ENCODE measurements around the gene CER1. TPM values are rescaled to one million over a fixed set of nuclear protein-coding genes. Genes with fewer than 3 reads are reported as not detected.
A peak's percentile ranks its signal among the peaks of the same experiment; 100 is the strongest.

The CER1 gene
- total RNA-seq, 1 experiment from 2014 or later, result not detected

GRCh38 chr9:14702200-14702720 lies 20.3 kb downstream of the CER1 start:
- Histone ChIP-seq H3K79me2 (ENCODE audit: low read length) (no peaks in the 10 kb centered on the region), H2AFZ (ENCODE audit: low read length) (no peak overlapping the region), H3K27me3 (ENCODE audit: low read length) (no peaks in the 10 kb centered on the region), H3F3A (ENCODE audit: low read length, unreplicated experiment) (no peaks in the 10 kb centered on the region), H3K4me1 (ENCODE audit: insufficient read depth, low read length) (no peaks in the 10 kb centered on the region), H3K9ac (ENCODE audit: low read length) (no peak overlapping the region), H3K27ac (ENCODE audit: low read length) (no peak overlapping the region), H3K4me2 (ENCODE audit: low read length) (no peak overlapping the region), H3K9me3 (ENCODE audit: low read length) (0 out of 2 replicates have a peak, but pooled peaks cover 4% of the 10 kb centered on the region), H3K9me2 (replicated peaks; ENCODE audit: low read length) (no peaks in the 10 kb centered on the region), H3K4me3 (ENCODE audit: low read length) (no peak overlapping the region), H3K36me3 (ENCODE audit: low read depth, low read length) (no peaks in the 10 kb centered on the region), H4K20me1 (ENCODE audit: low read length) (no peaks in the 10 kb centered on the region)
- 0 out of 2 replicates have a peak, but pooled peaks have one; percentile 15 for ATAC-seq
- TF ChIP-seq EZH2 (IDR thresholded peaks at IDR 0.05; ENCODE audit: low read length, unreplicated experiment) (no peak), CTCF (conservative IDR thresholded peaks at IDR 0.05; ENCODE audit: low read depth, low read length) (no peak), EZH2phosphoT487 (IDR thresholded peaks at IDR 0.05; ENCODE audit: borderline replicate concordance, low read length) (no peak)
- BruUV-seq (replicated peaks), result no TSS peak
- intact Hi-C loops (cut with micrococcal nuclease), result no loop called here
- ChIA-PET POLR2A (ENCODE audit: unreplicated experiment) (no interaction called here), CTCF (no interaction called here)
- DNase-seq, result no peak

- DNase-seq (peak; percentile 53), ATAC-seq (peak; percentile 78)
- no peak within 1 kb of the TSS for H3K27ac ChIP-seq (ENCODE audit: low read length)
- no peaks in the 10 kb centered on the region for H3K9me3 ChIP-seq (ENCODE audit: low read length)
- TSS peak; percentile 26 for BruUV-seq (replicated peaks)
- H2AFZ ChIP-seq (ENCODE audit: low read length), result peak within 1 kb of the TSS; percentile 92
- H3K4me2 ChIP-seq (ENCODE audit: low read length), result peak within 1 kb of the TSS; percentile 92
- H3K9ac ChIP-seq (ENCODE audit: low read length), result peak within 1 kb of the TSS; percentile 83
- peak within 1 kb of the TSS; percentile 88 for H3K4me3 ChIP-seq (ENCODE audit: low read length)
- peaks cover 8% of the 10 kb centered on the region for H3K36me3 ChIP-seq (ENCODE audit: low read depth, low read length)
- intact Hi-C loops (cut with micrococcal nuclease), result no loop called here
- ChIA-PET POLR2A (ENCODE audit: unreplicated experiment) (interaction anchor here (0.6 kb wide), 2 partner anchors 293 to 379 kb away, joined by 3 to 4 read pairs; partner anchors contain the start of gene NFIB), CTCF (interaction anchor here (0.6 kb wide), 1 partner anchor 442 kb away, joined by 3 read pairs; no protein-coding TSS in a partner anchor)
- H3K27me3 ChIP-seq (ENCODE audit: low read length), result no peaks in the 10 kb centered on the region
- H3K4me1 ChIP-seq (ENCODE audit: insufficient read depth, low read length), result peaks cover 21% of the 10 kb centered on the region
- TF ChIP-seq EZH2 (IDR thresholded peaks at IDR 0.05; ENCODE audit: low read length, unreplicated experiment), result no peak
- peaks cover 32% of the 10 kb centered on the region for H3K79me2 ChIP-seq (ENCODE audit: low read length)
- no peaks in the 10 kb centered on the region for H3K9me2 ChIP-seq (replicated peaks; ENCODE audit: low read length)
- H4K20me1 ChIP-seq (ENCODE audit: low read length), result no peaks in the 10 kb centered on the region
- no peaks in the 10 kb centered on the region for H3F3A ChIP-seq (ENCODE audit: low read length, unreplicated experiment)
Observed at GRCh38 chr9:14693251-14693861, 29.2 kb downstream of the CER1 start, which contains the start of gene ZDHHC21. TSS of gene ZDHHC21 (minus strand) at chr9:14693432. CDS start at chr9:14674340, 19,092 bp downstream.

- H3K4me1 ChIP-seq (ENCODE audit: insufficient read depth, low read length), result peaks cover 28% of the 10 kb centered on the region
- H3K9me3 ChIP-seq (ENCODE audit: low read length), result no peaks in the 10 kb centered on the region
- BruUV-seq (replicated peaks), result no TSS peak
- TF ChIP-seq CTCF (conservative IDR thresholded peaks at IDR 0.05; ENCODE audit: low read depth, low read length) (no peak), EZH2phosphoT487 (IDR thresholded peaks at IDR 0.05; ENCODE audit: borderline replicate concordance, low read length) (no peak), EZH2 (IDR thresholded peaks at IDR 0.05; ENCODE audit: low read length, unreplicated experiment) (no peak)
- no peak overlapping the region for H3K27ac ChIP-seq (ENCODE audit: low read length)
- H3K79me2 ChIP-seq (ENCODE audit: low read length), result peaks cover 37% of the 10 kb centered on the region
- no peaks in the 10 kb centered on the region for H3K27me3 ChIP-seq (ENCODE audit: low read length)
- no peaks in the 10 kb centered on the region for H4K20me1 ChIP-seq (ENCODE audit: low read length)
- peak overlapping the region; percentile 88 for H3K4me3 ChIP-seq (ENCODE audit: low read length)
- ATAC-seq, result peak; percentile 37
- ChIA-PET POLR2A (ENCODE audit: unreplicated experiment) (interaction anchor here (0.6 kb wide), 2 partner anchors 293 to 378 kb away, joined by 3 to 4 read pairs; partner anchors contain the start of gene NFIB), CTCF (no interaction called here)
- peak overlapping the region; percentile 83 for H3K4me2 ChIP-seq (ENCODE audit: low read length)
- H3K9ac ChIP-seq (ENCODE audit: low read length), result peak overlapping the region; percentile 83
- no peaks in the 10 kb centered on the region for H3K9me2 ChIP-seq (replicated peaks; ENCODE audit: low read length)
- intact Hi-C loops (cut with micrococcal nuclease), result no loop called here
- peak overlapping the region; percentile 65 for H2AFZ ChIP-seq (ENCODE audit: low read length)
- H3F3A ChIP-seq (ENCODE audit: low read length, unreplicated experiment), result no peaks in the 10 kb centered on the region
- H3K36me3 ChIP-seq (ENCODE audit: low read depth, low read length), result peaks cover 14% of the 10 kb centered on the region
- no peak for DNase-seq
Observed at GRCh38 chr9:14692470-14693250, 29.9 kb downstream of the CER1 start.
